ENCODE data around the gene GUCY2C.
"Not testable (repeated sequence)": the region's sequence is repeated elsewhere in the genome, so short reads cannot be mapped to it uniquely, and the experiment has no call there.

The GUCY2C gene

DNA sequence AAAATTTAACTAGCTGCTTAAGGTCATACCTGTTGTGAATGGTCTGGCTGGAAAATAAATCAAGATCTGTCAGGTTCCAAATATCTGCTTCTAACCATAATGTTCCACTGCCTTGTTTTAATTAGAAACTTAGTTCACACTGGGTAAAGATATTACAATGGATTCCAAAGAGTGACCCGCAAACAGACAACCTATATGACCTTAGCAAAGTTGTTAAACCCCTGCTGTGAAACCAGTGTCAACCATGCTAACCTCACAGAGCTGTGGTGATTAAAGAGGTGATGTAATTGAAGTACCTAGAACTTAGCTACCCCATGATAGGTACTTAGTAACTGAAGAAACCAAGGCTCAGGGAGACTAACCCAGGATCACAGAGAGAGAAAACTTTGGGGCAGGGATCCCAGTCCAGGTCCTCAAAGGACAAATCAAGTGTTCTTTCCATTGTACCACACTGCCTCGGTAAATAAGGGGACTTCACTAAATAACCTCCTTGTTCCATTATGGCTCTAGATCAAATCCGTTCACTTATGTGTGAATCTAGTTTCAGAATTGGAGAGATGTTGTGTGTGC is 2.2 kb downstream of the GUCY2C start:
- Mint-ChIP-seq H3K27me3 (ENCODE audit: low read depth, poor library complexity) (peaks cover 2% of the 10 kb centered on the region), H3K36me3 (ENCODE audit: low read depth) (no peaks in the 10 kb centered on the region), H3K27ac (no peak overlapping the region), H3K4me1 (peaks cover 4% of the 10 kb centered on the region), H3K4me3 (no peak overlapping the region), H3K9me3 (peaks cover 5% of the 10 kb centered on the region)
- no peak for DNase-seq
- TF ChIP-seq, protein P1, sequence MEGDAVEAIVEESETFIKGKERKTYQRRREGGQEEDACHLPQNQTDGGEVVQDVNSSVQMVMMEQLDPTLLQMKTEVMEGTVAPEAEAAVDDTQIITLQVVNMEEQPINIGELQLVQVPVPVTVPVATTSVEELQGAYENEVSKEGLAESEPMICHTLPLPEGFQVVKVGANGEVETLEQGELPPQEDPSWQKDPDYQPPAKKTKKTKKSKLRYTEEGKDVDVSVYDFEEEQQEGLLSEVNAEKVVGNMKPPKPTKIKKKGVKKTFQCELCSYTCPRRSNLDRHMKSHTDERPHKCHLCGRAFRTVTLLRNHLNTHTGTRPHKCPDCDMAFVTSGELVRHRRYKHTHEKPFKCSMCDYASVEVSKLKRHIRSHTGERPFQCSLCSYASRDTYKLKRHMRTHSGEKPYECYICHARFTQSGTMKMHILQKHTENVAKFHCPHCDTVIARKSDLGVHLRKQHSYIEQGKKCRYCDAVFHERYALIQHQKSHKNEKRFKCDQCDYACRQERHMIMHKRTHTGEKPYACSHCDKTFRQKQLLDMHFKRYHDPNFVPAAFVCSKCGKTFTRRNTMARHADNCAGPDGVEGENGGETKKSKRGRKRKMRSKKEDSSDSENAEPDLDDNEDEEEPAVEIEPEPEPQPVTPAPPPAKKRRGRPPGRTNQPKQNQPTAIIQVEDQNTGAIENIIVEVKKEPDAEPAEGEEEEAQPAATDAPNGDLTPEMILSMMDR (IDR thresholded peaks at IDR 0.05), result no peak

DNA sequence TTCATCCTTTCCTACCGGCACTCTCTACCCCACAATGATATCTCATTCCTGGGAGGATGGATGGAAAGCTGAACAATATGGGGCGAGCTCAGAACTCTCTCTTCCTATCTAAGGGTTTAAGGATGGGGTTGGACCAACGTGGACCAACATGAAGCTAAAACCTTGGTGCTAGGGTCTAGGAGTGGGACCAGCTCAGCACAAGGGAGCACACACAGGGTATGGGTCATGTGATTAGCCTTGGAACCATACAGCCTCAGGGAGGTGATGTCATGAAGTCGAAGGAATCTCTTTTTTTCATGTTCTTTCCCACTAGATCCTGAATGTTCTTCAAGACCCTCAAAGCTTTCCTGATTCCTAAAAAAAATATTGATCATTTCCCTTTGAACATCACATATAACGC is 3.3 kb downstream of the GUCY2C start:
- peaks cover 5% of the 10 kb centered on the region for H3K9me3 Mint-ChIP-seq
- no peak for DNase-seq
- peaks cover 4% of the 10 kb centered on the region for H3K4me1 Mint-ChIP-seq
- H3K27ac Mint-ChIP-seq, result no peak overlapping the region
- peaks cover 2% of the 10 kb centered on the region for H3K27me3 Mint-ChIP-seq (ENCODE audit: low read depth, poor library complexity)
- no peaks in the 10 kb centered on the region for H3K36me3 Mint-ChIP-seq (ENCODE audit: low read depth)
- TF ChIP-seq, protein P1 (IDR thresholded peaks at IDR 0.05), result no peak
- no peak overlapping the region for H3K4me3 Mint-ChIP-seq

DNA sequence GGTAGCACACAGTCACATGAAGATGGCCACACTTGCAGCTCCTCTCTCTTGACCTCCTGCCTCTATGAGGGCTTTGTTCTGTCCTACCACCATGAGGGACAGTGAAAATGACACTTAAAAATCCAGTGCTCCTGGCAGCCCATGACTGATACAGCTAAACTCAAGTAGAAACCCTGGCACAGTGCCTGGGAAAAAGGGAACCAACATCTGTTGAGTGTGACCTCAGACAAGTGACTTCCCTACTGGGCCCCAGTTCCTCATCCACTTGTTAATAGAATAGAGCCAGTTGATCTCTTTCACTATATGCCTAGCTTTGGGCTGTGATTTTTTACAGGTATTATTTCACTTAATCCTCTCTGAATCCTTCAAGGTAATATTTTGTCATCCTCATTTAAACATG is 4.8 kb downstream of the GUCY2C start:
- no peaks in the 10 kb centered on the region for H3K9me3 Mint-ChIP-seq
- peaks cover 2% of the 10 kb centered on the region for H3K27me3 Mint-ChIP-seq (ENCODE audit: low read depth, poor library complexity)
- no peak overlapping the region for H3K27ac Mint-ChIP-seq
- TF ChIP-seq, protein P1 (IDR thresholded peaks at IDR 0.05), result no peak
- no peak for DNase-seq
- H3K4me3 Mint-ChIP-seq, result no peak overlapping the region
- no peaks in the 10 kb centered on the region for H3K36me3 Mint-ChIP-seq (ENCODE audit: low read depth)
- H3K4me1 Mint-ChIP-seq, result peaks cover 3% of the 10 kb centered on the region

DNA sequence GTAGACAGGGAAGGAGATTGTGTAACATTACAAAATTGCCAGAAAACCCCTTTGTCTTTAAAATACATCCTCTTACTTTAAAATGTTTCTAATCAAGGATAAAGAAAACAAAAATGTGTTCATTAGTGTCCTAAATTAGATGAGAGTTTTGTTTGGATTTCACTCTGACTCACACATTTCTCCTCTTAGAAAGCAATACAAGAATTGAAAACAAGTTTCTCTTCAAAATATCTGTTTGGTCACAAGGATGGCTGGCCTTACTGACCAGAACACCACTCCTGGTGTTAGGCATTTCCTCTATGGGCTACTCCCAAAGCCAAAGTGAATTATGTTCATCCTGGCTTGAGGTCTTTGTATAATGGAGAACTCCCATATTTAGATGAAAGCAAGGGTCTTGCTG is 6.4 kb downstream of the GUCY2C start:
- no peaks in the 10 kb centered on the region for H3K36me3 Mint-ChIP-seq (ENCODE audit: low read depth)
- no peaks in the 10 kb centered on the region for H3K4me1 Mint-ChIP-seq
- TF ChIP-seq, protein P1 (IDR thresholded peaks at IDR 0.05), result no peak
- no peaks in the 10 kb centered on the region for H3K9me3 Mint-ChIP-seq
- H3K4me3 Mint-ChIP-seq, result no peak overlapping the region
- peak overlapping the region; percentile 31 for H3K27ac Mint-ChIP-seq
- H3K27me3 Mint-ChIP-seq (ENCODE audit: low read depth, poor library complexity), result peaks cover 2% of the 10 kb centered on the region
- no peak for DNase-seq

DNA sequence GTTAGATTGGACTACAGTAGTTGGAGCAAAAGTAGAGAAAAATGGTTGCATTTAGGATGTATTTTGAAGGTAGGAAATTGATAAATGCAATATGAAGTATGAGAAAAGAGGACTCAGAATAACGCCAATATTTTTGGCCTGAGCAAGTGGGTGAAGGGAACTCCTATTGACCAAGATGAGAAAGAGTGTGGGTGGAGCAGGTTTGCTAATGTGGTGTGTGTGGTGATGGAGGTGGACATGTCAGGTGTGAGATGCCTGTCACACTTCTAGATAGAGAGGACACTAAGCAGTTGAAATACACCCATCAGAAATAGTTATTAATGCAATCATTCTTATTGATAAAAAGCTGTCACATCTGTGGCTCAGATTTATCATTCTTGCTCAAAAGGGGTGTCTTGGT is 7.3 kb downstream of the GUCY2C start:
- no peak for DNase-seq
- no peaks in the 10 kb centered on the region for H3K36me3 Mint-ChIP-seq (ENCODE audit: low read depth)
- H3K9me3 Mint-ChIP-seq, result no peaks in the 10 kb centered on the region
- H3K27me3 Mint-ChIP-seq (ENCODE audit: low read depth, poor library complexity), result peaks cover 2% of the 10 kb centered on the region
- H3K4me1 Mint-ChIP-seq, result no peaks in the 10 kb centered on the region
- TF ChIP-seq, protein P1 (IDR thresholded peaks at IDR 0.05), result no peak
- H3K27ac Mint-ChIP-seq, result no peak overlapping the region
- H3K4me3 Mint-ChIP-seq, result no peak overlapping the region

DNA sequence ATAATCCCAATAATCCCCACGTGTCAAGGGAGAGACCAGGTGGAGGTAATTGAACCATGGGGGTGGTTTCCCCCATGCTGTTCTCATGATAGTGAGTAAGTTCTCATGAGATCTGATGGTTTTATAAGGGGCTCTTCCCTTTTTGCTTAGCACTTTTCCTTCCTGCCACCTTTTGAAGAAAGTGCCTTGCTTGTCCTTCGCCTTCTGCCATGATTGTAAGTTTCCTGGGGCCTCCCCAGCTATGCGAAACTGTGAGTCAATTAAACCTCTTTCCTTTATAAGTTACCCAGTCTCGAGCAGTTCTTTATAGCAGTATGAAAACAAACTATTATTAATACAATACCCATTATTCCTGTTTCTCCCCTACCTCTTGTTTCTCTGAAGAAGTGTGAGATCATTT is 14.2 kb downstream of the GUCY2C start:
- DNase-seq; H3K4me3 Mint-ChIP-seq; H3K4me1 Mint-ChIP-seq; H3K9me3 Mint-ChIP-seq; H3K36me3 Mint-ChIP-seq (ENCODE audit: low read depth): not testable (repeated sequence)
- H3K27me3 Mint-ChIP-seq (ENCODE audit: low read depth, poor library complexity), result peaks cover 12% of the 10 kb centered on the region
- peak overlapping the region; percentile 54 for H3K27ac Mint-ChIP-seq

Data from nephron progenitor cell (in vitro differentiated cells).